IPS-18a (cell line): ENCODE results near the gene PXDN.

Experiments
- H3K27ac ChIP-seq: one replicate; pipeline ENCODE4 v1.5.1; 2013; ENCODE audit warnings: low read length
- H3K27me3 ChIP-seq: one replicate; pipeline ENCODE4 v1.6.1; 2013; ENCODE audit warnings: mild to moderate bottlenecking, low read length; ENCODE audit not compliant: control insufficient read depth, insufficient read depth
- H3K36me3 ChIP-seq: one replicate; pipeline ENCODE4 v1.6.1; 2013; ENCODE audit warnings: low read depth, low read length; ENCODE audit not compliant: control insufficient read depth
- H3K4me1 ChIP-seq: one replicate; pipeline ENCODE4 v1.6.1; 2013; ENCODE audit warnings: low read depth, low read length; ENCODE audit not compliant: control insufficient read depth
- H3K4me3 ChIP-seq: one replicate; pipeline ENCODE4 v1.5.1; 2013; ENCODE audit warnings: low read length
- H3K9ac ChIP-seq: one replicate; pipeline ENCODE4 v1.6.1; 2013; ENCODE audit warnings: mild to moderate bottlenecking, low read length, moderate library complexity
- H3K9me3 ChIP-seq: one replicate; pipeline ENCODE4 v1.6.1; 2013; ENCODE audit warnings: low read depth, low read length; ENCODE audit not compliant: control insufficient read depth

Gene PXDN

DNA sequence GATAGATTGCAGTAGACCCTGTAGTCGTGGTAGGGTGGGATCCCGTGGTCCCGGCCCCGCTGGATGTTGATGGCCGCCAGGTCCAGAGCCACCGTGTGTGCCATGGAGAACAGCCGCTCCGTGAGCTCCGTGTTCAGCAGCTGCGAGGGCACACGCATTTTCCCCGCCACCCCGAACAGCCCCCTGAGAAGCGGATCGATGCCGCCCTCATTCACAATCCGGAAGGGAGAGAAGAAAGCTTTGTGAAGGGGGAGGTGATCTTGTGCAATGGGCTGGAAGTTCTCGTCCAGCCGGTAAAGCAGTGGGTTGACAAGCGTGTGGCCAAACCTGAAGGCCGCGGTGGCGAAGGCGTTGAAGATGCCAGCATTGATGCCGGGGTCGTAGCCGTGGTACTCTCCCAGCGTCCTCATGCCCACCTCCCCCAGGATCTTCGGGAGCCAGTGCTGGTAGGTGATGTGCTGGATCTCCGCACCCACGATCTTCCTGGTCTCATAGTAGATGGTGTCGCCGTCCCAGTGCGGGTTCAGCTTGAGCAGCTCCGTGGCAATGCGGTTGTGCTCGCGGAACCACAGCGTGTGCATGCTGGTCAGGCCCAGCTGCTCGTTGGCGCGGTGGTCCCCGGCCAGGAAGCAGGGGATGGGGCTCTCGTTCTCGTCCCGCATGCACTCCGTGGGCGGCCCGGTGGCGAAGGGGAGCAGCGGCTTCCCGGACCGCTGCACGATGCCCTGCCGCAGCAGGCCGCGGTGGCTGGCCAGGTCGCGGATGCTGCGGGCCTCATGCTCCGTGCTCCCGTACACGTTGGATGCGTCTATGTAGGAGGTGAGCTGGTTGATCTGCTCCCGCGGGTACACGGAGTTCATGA lies 95.8 kb downstream of the PXDN start:
- Histone ChIP-seq H3K9me3 (no peaks in the 10 kb centered on the region), H3K4me1 (no peaks in the 10 kb centered on the region), H3K27me3 (no peaks in the 10 kb centered on the region), H3K9ac (no peak overlapping the region), H3K27ac (no peak overlapping the region), H3K36me3 (peaks cover 54% of the 10 kb centered on the region), H3K4me3 (no peak overlapping the region)

DNA sequence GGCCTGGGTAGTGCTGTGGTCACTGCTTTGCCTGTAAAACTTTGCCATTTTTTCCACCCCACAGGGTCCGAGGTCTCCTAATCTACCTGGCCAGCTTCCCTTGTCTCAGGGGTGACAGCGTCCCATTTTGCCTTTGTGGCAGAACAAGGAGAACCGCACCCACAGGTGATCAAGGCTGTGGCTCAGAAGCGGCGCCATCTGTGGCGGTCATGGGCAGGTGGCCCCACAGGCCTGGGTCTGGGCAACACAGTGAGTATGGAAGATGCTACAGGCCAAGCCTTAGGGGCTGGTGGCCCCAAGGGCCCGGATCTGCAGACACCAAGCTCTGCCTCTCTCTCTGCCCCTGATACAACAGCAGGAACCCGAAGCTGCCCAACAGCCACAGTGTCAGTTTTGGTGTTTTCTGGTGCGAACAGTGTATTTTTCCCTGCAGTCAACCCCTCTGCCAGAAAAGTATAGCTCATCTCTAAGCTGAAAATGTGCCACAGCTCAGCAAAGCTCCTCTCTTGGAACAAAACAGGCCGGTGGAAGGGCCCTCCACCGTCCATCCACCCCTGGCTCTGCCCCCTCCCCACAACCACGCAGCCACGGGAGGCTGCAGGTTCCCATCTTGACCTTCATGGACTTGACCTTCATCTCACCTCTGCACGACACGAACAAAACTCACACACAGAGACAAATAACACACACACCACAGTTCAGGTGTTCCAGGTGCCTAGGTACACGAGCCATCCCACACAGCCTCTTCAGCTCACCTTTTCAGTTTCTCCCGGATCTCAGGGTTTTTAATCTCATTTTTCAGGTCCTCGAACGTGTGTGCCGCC lies 96.7 kb downstream of the PXDN start:
- Histone ChIP-seq H3K4me3 (no peak overlapping the region), H3K36me3 (peaks cover 51% of the 10 kb centered on the region), H3K27ac (no peak overlapping the region), H3K9ac (no peak overlapping the region), H3K9me3 (no peaks in the 10 kb centered on the region), H3K4me1 (no peaks in the 10 kb centered on the region), H3K27me3 (no peaks in the 10 kb centered on the region)

DNA sequence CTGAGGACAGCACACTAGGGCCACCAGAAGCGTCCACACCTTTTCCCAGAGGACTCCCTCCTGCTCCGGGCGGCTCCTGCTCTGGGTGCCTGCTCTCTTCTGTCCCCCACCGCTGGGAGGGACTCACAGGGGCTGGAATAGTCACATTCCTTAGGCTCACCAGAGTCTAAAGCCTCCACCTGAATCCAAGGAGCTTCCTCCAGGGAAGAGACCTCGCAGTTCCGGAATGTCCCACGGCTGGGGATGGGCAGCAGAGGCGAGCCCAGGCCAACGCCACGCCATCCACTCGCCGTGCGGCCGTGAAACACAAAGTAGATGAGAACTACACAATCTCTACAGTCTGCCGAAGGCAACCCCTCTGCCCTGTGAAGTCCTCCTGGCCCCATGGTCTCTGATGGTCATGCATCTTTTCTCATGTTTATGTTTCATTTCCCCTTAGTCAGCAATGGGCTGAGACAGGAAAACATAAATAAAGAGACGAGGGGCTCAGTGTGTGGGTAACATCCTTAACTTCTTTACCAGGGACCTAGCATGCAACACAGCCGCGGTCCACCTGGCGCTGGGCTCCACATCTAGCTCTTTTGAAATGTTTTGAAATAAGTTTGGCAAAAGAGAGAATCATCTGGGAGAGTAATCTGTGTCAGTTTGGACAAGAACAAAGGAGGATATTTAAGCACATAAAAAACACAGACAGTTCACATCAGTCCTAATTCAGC lies 98.4 kb downstream of the PXDN start:
- Histone ChIP-seq H3K9me3 (no peaks in the 10 kb centered on the region), H3K4me1 (peaks cover 7% of the 10 kb centered on the region), H3K27ac (no peak overlapping the region), H3K9ac (no peak overlapping the region), H3K36me3 (peaks cover 41% of the 10 kb centered on the region), H3K27me3 (no peaks in the 10 kb centered on the region), H3K4me3 (no peak overlapping the region)

DNA sequence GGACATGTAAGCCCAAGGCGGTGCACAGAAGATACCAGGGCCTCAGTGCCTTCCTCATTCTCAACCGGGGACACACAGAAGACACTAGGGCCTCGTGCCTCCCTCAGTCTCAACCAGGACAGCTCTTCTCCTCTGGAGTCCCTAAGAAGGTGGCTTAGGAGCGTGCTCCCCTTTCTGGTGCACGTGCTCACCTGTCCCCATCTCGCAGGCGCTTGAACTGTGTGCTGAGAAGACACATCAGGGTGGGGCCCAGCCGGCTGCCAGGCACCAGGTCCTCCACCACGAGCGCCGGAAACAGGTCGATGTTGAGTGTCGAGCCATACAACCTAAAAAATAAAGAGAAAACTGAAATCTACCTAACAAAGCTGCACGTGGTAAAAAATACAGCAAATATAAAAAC lies 99.9 kb downstream of the PXDN start:
- no peaks in the 10 kb centered on the region for H3K9me3 ChIP-seq
- no peak overlapping the region for H3K27ac ChIP-seq
- no peaks in the 10 kb centered on the region for H3K27me3 ChIP-seq
- H3K36me3 ChIP-seq, result peaks cover 33% of the 10 kb centered on the region
- H3K9ac ChIP-seq, result no peak overlapping the region
- no peak overlapping the region for H3K4me3 ChIP-seq
- H3K4me1 ChIP-seq, result peaks cover 7% of the 10 kb centered on the region

DNA sequence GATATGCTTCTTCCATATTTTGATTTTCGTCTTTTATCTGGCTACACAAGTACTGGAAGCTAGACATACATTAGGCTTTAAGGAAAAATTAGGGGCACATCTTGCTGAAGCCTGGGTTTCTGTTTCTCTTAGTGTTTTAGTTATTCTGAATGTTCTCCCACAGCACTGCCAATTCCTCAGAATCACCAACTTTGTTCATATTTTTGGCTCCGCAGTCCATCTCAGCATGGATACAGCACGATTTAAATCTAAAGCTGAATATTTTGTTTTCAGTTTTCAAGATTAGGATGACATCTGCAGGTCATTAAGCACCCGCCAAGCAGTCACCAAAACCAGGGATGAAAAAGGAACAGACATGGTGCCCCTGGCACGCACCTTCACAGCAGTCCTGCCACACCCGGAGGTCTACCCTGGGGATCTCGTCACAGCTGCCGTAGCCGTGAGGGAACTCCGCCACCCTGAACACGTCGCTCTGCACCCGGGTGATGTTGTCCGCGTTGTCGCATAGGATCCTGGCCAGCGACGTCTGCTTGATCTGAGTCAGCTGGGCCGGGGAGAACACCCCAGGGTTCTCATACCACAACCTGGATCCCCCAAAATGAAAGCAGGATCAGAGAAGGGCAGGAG lies 101.2 kb downstream of the PXDN start:
- Histone ChIP-seq H3K4me1 (peaks cover 7% of the 10 kb centered on the region), H3K36me3 (peaks cover 25% of the 10 kb centered on the region), H3K27me3 (no peaks in the 10 kb centered on the region), H3K9me3 (no peaks in the 10 kb centered on the region), H3K4me3 (no peak overlapping the region), H3K27ac (no peak overlapping the region), H3K9ac (no peak overlapping the region)

DNA sequence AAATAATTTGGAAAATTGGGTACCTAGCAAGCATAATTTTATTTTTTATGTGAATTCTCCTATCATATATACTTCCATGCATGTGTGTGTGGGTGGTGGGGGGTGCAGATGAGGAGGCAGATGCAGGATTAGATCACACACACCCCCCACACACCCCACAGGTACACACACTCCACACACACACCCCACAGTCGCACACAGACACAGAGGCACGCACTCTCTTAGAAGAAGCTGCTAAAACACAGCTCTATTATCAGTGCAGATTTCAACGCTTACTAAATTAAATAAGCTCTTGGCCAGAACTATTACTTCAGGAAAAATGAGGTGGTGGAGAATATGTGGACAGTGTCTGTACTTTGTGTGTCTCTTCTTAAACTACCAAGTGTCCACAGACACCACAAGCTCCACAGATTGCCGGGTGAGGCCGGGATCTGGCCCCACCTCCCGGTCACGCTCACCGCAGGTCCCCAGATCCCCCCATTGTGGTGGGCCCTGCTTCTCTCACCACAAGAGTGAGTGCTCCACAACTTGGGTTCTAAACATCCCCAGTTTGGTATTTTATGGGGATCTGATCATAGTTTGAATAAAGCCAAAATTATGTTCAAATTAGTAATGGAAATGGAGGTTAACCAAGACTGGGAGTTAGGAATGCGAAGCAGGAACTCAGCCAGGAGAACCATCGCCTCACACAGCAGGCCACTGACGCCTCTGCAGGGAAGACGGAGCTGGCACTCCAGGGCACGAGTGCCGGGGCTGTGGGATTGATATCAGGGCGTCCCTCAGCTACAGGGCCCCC lies 102.1 kb downstream of the PXDN start:
- no peaks in the 10 kb centered on the region for H3K27me3 ChIP-seq
- peaks cover 23% of the 10 kb centered on the region for H3K36me3 ChIP-seq

DNA sequence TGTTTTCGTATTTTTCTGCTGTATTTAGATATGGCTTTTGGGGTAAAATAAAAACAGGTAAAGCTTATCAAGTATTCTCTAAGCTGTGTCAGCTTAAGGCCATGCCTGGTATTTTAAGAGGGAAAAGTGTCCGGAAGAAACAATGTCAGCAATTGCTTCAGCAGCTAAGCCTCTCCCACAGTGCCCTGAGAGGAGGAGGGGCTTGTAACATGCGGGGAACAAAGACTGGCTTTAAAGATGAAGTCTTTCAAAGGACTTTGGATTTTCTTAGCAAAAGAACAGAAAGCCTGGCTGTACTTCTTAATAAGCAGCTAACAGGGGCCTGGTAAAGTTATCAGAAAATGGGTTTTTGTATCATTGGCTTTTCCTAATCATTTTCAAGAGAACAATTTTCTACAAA lies 102.8 kb downstream of the PXDN start:
- H3K4me1 ChIP-seq, result peaks cover 7% of the 10 kb centered on the region
- peaks cover 22% of the 10 kb centered on the region for H3K36me3 ChIP-seq
- H3K9me3 ChIP-seq, result no peaks in the 10 kb centered on the region
- no peak overlapping the region for H3K27ac ChIP-seq
- H3K9ac ChIP-seq, result peak overlapping the region; percentile 28
- no peaks in the 10 kb centered on the region for H3K27me3 ChIP-seq
- no peak overlapping the region for H3K4me3 ChIP-seq

More for the DNA sequence above, 102.1 kb downstream of the PXDN start:
- Histone ChIP-seq H3K4me1 (peaks cover 7% of the 10 kb centered on the region), H3K9ac (peak overlapping the region; percentile 28), H3K27ac (no peak overlapping the region), H3K9me3 (no peaks in the 10 kb centered on the region), H3K4me3 (no peak overlapping the region)

DNA sequence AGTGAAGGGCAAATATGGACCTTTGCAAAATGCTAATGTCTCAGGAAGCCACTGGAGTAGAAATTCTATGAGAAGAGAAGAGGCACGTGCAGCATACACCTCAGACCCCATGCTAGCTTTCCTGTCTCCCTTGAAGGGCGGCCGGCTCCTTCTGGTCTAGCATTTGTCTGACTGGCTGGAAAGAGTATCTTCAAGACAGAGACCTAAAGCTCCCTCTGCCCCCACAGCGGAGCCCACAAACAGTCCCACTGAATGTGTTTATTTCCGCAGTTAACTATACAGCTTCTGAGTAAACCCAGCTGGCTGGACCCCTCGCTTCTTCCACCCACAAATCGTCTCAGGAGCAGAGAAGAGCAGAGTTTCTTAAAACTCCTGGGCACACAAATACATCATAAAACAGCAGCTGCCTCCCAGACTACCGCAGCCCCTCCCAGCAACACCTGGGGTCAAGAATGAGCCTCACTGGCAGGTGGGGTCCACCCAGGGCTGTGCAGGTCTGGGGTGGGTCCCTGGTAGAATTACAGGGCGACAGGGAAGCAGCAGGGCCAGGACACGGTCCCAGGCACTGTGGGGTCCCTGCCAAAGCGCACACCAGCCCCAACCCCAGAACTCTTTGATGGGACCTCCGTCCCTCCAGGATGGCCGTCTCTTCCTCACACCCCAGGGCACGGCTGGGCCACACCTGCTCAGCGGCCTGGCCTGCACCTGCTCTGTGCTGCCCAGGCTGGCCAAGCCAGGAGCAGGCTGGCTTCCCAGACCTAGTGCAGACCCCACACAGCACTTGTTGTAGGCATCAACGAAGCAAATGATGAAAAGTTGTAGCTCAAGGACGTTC lies 103.8 kb downstream of the PXDN start:
- H3K4me3 ChIP-seq, result no peak overlapping the region
- H3K9ac ChIP-seq, result no peak overlapping the region
- no peaks in the 10 kb centered on the region for H3K9me3 ChIP-seq
- H3K27ac ChIP-seq, result no peak overlapping the region
- no peaks in the 10 kb centered on the region for H3K27me3 ChIP-seq
- peaks cover 7% of the 10 kb centered on the region for H3K4me1 ChIP-seq
- H3K36me3 ChIP-seq, result peaks cover 20% of the 10 kb centered on the region

DNA sequence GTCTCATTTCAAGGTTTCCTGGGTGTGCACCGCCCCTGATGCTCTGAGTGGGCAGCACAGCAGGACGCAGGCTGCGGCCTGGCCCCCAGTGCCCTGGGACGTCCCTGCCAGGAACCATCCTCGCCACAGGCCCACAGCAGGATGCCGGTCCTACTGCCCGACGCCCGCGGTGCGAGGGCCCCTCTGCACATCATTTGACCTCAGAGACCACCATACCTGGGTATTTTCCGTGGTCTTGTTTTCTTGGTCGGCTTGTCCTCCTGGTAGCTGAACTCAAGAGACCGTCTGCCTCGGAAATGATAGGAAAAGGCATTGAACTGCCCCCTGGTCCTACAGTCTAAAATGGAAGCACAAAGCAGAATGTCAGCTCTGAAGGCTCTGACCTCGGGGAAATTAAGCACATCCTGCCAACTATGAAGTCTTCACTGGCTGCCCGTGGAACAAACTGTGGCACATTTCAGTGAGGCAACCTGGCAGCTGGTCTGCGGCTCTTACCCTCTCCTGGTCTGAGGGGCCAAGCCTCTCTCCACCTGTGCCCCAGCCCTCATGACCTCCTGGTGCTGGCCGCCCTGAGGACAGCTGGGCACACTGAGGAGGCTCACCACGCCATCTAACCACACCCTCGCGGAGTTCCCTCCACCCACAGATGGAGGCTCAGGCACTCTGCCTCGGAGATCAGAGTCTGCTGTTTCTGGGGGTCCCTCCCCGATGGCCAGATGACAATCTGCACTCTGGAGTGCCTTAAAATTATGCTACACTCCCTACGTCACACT lies 105.0 kb downstream of the PXDN start:
- Histone ChIP-seq H3K4me1 (peaks cover 7% of the 10 kb centered on the region), H3K27me3 (no peaks in the 10 kb centered on the region), H3K9ac (no peak overlapping the region), H3K9me3 (no peaks in the 10 kb centered on the region), H3K27ac (no peak overlapping the region), H3K4me3 (no peak overlapping the region), H3K36me3 (peaks cover 33% of the 10 kb centered on the region)
